Upper lobe of left lung (tissue), 4 donors: ENCODE measurements around the gene CXCL5.

Source experiments
- EP300 ChIP-seq, 4 donors: sonication (generic); formaldehyde crosslinking; IDR thresholded peaks; one replicate each; pipeline ENCODE4 v1.5.1; 2017; ENCODE audit warnings: antibody characterized with exemption in 4 of 4, control low read depth in 2 of 4
- POLR2AphosphoS5 ChIP-seq, 2 donors: sonication (generic); formaldehyde crosslinking; IDR thresholded peaks; one replicate each; pipeline ENCODE4 v1.5.1; 2017; ENCODE audit warnings: antibody characterized with exemption in 2 of 2

DNA sequence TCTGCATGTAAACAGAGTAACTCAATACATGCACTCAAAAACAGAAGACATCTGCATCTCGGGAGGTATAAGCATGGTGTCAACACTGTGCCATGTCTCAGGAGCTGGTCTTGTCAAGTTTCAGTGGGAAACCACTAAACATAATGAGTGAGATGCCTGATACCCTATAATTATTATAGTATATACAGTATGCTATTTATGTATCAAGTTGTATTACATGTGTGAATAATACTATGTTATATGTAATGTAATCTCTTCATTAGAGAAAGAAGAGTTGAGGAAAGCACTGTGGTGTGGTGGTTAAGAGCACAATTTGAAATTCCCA is 13.0 kb downstream of the CXCL5 start:
- TF ChIP-seq EP300 (IDR thresholded peaks at IDR 0.05) = no peak
- TF ChIP-seq POLR2AphosphoS5 (IDR thresholded peaks at IDR 0.05) = no peak
